Renal cortical epithelial cell (primary cell): ENCODE results near the gene ZNF543. TPM values are rescaled to one million over a fixed set of nuclear protein-coding genes. Genes with fewer than 3 reads are reported as not detected.

Source experiments
- DNase-seq: peaks from one replicate; pipeline ENCODE4 v3.0.0-alpha.2; 2011; ENCODE audit warnings: low read depth
- total RNA-seq: library from RNA; depleted of rRNA; stranded (reverse); fragments of >200 nt; gene quantifications from 2 replicates; pipeline ENCODE4 v1.2.3, GENCODE V29; 2014

The ZNF543 gene
- total RNA-seq: 9.4 and 19.2 TPM in 2 replicates

GRCh38 chr19:57320180-57321084, at the start of gene ZNF543:
TSS of gene ZNF543 (plus strand) at chr19:57320472. CDS start at chr19:57320854, 382 bp downstream.
- peak; percentile 87 for DNase-seq

- no peak for DNase-seq
These were observed 49.0 kb upstream of the ZNF543 start for GRCh38 chr19:57271280-57271679.

- DNase-seq: no peak
These were observed 47.3 kb upstream of the ZNF543 start for GRCh38 chr19:57273014-57273413.

- no peak for DNase-seq
These were observed 43.8 kb upstream of the ZNF543 start for GRCh38 chr19:57276430-57276829.

- peak; percentile 38 for DNase-seq
These were observed 41.8 kb upstream of the ZNF543 start for GRCh38 chr19:57278481-57278880.

GRCh38 chr19:57279418-57280164, 40.7 kb upstream of the ZNF543 start:
- peak; percentile 93 for DNase-seq

- peak; percentile 90 for DNase-seq
These were observed 39.9 kb upstream of the ZNF543 start, which contains the start of gene ZNF460 for GRCh38 chr19:57280165-57280961. TSS of gene ZNF460 (plus strand) at chr19:57280485. CDS start at chr19:57280807, 322 bp downstream.

GRCh38 chr19:57280962-57281400, 39.3 kb upstream of the ZNF543 start:
- no peak for DNase-seq

GRCh38 chr19:57282011-57282643, 38.1 kb upstream of the ZNF543 start:
- DNase-seq: no peak

GRCh38 chr19:57288373-57288772, 31.9 kb upstream of the ZNF543 start:
- DNase-seq: no peak

- DNase-seq: no peak
These were observed 29.3 kb upstream of the ZNF543 start for GRCh38 chr19:57290970-57291369.

GRCh38 chr19:57292547-57292946, 27.7 kb upstream of the ZNF543 start:
- DNase-seq: no peak

GRCh38 chr19:57293719-57294118, 26.6 kb upstream of the ZNF543 start:
- no peak for DNase-seq

GRCh38 chr19:57302020-57302465, 18.2 kb upstream of the ZNF543 start:
- peak; percentile 79 for DNase-seq

- no peak for DNase-seq
These were observed 17.4 kb upstream of the ZNF543 start for GRCh38 chr19:57302727-57303401.

- no peak for DNase-seq
These were observed 15.2 kb upstream of the ZNF543 start for GRCh38 chr19:57305056-57305455.

- no peak for DNase-seq
These were observed 11.8 kb upstream of the ZNF543 start for GRCh38 chr19:57308514-57308913.

- DNase-seq: no peak
These were observed 9.5 kb upstream of the ZNF543 start for GRCh38 chr19:57310792-57311191.

- no peak for DNase-seq
These were observed 6.1 kb upstream of the ZNF543 start for GRCh38 chr19:57314146-57314545.

- no peak for DNase-seq
These were observed 2.8 kb upstream of the ZNF543 start for GRCh38 chr19:57317503-57317902.

GRCh38 chr19:57319869-57320179, 448 bp upstream of the ZNF543 start:
- no peak for DNase-seq
